PC-3 (cell line): ENCODE measurements around the gene TNS3. TPM values are rescaled to one million over a fixed set of nuclear protein-coding genes. Genes with fewer than 3 reads are reported as not detected.
A peak's percentile ranks its signal among the peaks of the same experiment; 100 is the strongest.

Experiments
- ATAC-seq: fragments of 200-7000 bp; cut with Tn5 transposase; 2 replicates; pipeline ENCODE4 v1.9.1; 2020; ENCODE audit warnings: mild to moderate bottlenecking, moderate library complexity
- BruUV-seq: library from RNA; stranded (reverse); fragments of 400-500 nt; replicated peaks from 2 replicates; lab custom pipeline; 2021; lab: Mats Ljungman, UMichigan
- CTCF ChIA-PET: fragments of 300-600 bp; sonication (Branson Sonifier 250); formaldehyde crosslinking; loops from one replicate; lab custom pipeline; 2022; ENCODE audit warnings: antibody characterized with exemption; lab: Charles Lee
- POLR2A ChIA-PET: fragments of 300-600 bp; sonication (Branson Sonifier 250); formaldehyde crosslinking; loops from one replicate; lab custom pipeline; 2022; ENCODE audit warnings: antibody characterized with exemption; ENCODE audit not compliant: unreplicated experiment; lab: Charles Lee
- DNase-seq: peaks from one replicate; pipeline ENCODE4 v3.0.0-alpha.2; 2015
- H2AFZ ChIP-seq: fragments of 300-600 bp; sonication (generic); 2 replicates; pipeline ENCODE4 v1.6.0; 2016; ENCODE audit warnings: antibody characterized with exemption, low read length
- H3F3A ChIP-seq: fragments of 300-600 bp; sonication (generic); one replicate; pipeline ENCODE4 v1.6.0; 2017; ENCODE audit warnings: antibody characterized with exemption, low read length, control low read depth, mild to moderate bottlenecking; ENCODE audit not compliant: unreplicated experiment
- H3K27ac ChIP-seq: fragments of 300-600 bp; sonication (generic); 2 replicates; pipeline ENCODE4 v1.5.1; 2016; ENCODE audit warnings: mild to moderate bottlenecking, low read length
- H3K27me3 ChIP-seq: fragments of 300-600 bp; sonication (generic); 2 replicates; pipeline ENCODE4 v1.6.1; 2016; ENCODE audit warnings: low read length, mixed read lengths
- H3K36me3 ChIP-seq: fragments of 300-600 bp; sonication (generic); 2 replicates; pipeline ENCODE4 v1.6.1; 2016; ENCODE audit warnings: low read depth, mixed run types, low read length, mixed read lengths
- H3K4me1 ChIP-seq: fragments of 300-600 bp; sonication (generic); 2 replicates; pipeline ENCODE4 v1.5.1; 2016; ENCODE audit warnings: low read length; ENCODE audit not compliant: insufficient read depth
- H3K4me2 ChIP-seq: fragments of 300-600 bp; sonication (generic); 2 replicates; pipeline ENCODE4 v1.6.0; 2016; ENCODE audit warnings: low read length
- H3K4me3 ChIP-seq: fragments of 300-600 bp; sonication (generic); 2 replicates; pipeline ENCODE4 v1.5.1; 2016; ENCODE audit warnings: mild to moderate bottlenecking, low read length, mixed read lengths
- H3K79me2 ChIP-seq: fragments of 300-600 bp; sonication (generic); 2 replicates; pipeline ENCODE4 v1.6.1; 2017; ENCODE audit warnings: low read length, mixed read lengths
- H3K9ac ChIP-seq: fragments of 300-600 bp; sonication (generic); 2 replicates; pipeline ENCODE4 v1.6.0; 2016; ENCODE audit warnings: mild to moderate bottlenecking, low read length
- H3K9me2 ChIP-seq: fragments of 300-600 bp; sonication (generic); replicated peaks from 2 replicates; pipeline ENCODE4 v1.6.1; 2016; ENCODE audit warnings: mixed run types, low read length, mixed read lengths
- H3K9me3 ChIP-seq: fragments of 300-600 bp; sonication (generic); 2 replicates; pipeline ENCODE4 v1.6.1; 2016; ENCODE audit warnings: low read length, mixed read lengths
- H4K20me1 ChIP-seq: fragments of 300-600 bp; sonication (generic); 2 replicates; pipeline ENCODE4 v1.6.1; 2016; ENCODE audit warnings: low read length, mixed read lengths
- CTCF ChIP-seq: fragments of 300-600 bp; sonication (generic); conservative IDR thresholded peaks from 2 replicates; pipeline ENCODE4 v1.5.1; 2017; ENCODE audit warnings: antibody characterized with exemption, low read depth, mild to moderate bottlenecking, low read length
- EZH2 ChIP-seq: fragments of 300-600 bp; sonication (generic); IDR thresholded peaks from one replicate; pipeline ENCODE4 v1.6.1; 2017; ENCODE audit warnings: antibody characterized with exemption, mild to moderate bottlenecking, low read length; ENCODE audit not compliant: unreplicated experiment
- EZH2phosphoT487 ChIP-seq: fragments of 300-600 bp; sonication (generic); IDR thresholded peaks from 2 replicates; pipeline ENCODE4 v1.6.1; 2018; ENCODE audit warnings: mild to moderate bottlenecking, antibody characterized with exemption, low read length, borderline replicate concordance
- intact Hi-C: fragments of 100-400 bp; cut with micrococcal nuclease; formaldehyde crosslinking; loops from 2 replicates; pipeline ENCODE4 v1.9.0; 2023
- total RNA-seq: library from RNA; depleted of rRNA; stranded (reverse); fragments of >200 nt; gene quantifications from 2 replicates; pipeline ENCODE4 v1.2.3, GENCODE V29; 2014

The TNS3 gene
- total RNA-seq, 1 experiment from 2014 or later: 72.3 TPM

- ChIA-PET CTCF (interaction anchor here (0.6 to 0.7 kb wide), 3 partner anchors 46 to 216 kb away, joined by 3 to 8 read pairs (median 3); no protein-coding TSS in a partner anchor), POLR2A (no interaction called here)
- H4K20me1 ChIP-seq: peaks cover 5% of the 10 kb centered on the region; the same call in 1 of the 2 replicates
- no peaks in the 10 kb centered on the region for H3K9me2 ChIP-seq
- no peak overlapping the region for H2AFZ ChIP-seq
- peak overlapping the region; percentile 80 for H3K27ac ChIP-seq
- TF ChIP-seq CTCF (no peak), EZH2 (no peak), EZH2phosphoT487 (no peak)
- DNase-seq (peak; percentile 83), ATAC-seq (peak; percentile 88)
- peaks cover 91% of the 10 kb centered on the region for H3K79me2 ChIP-seq
- peaks cover 38% of the 10 kb centered on the region for H3K4me1 ChIP-seq
- H3K27me3 ChIP-seq: no peaks in the 10 kb centered on the region
- H3K9ac ChIP-seq: peak overlapping the region; percentile 37
- H3K4me3 ChIP-seq: peak overlapping the region; percentile 6; the same call in 1 of the 2 replicates
- BruUV-seq: no TSS peak
- no peaks in the 10 kb centered on the region for H3K9me3 ChIP-seq
- H3K4me2 ChIP-seq: peak overlapping the region; percentile 58
- intact Hi-C loops: loop anchor here (1.0 to 5.0 kb wide), 3 partner anchors 52 to 215 kb away; no protein-coding TSS in a partner anchor
- peaks cover 5% of the 10 kb centered on the region for H3F3A ChIP-seq
- peaks cover 3% of the 10 kb centered on the region; the same call in 1 of the 2 replicates for H3K36me3 ChIP-seq
Measured at GRCh38 chr7:47482013-47482875, 99.7 kb downstream of the TNS3 start.

GRCh38 chr7:47481541-47482012 is 100.3 kb downstream of the TNS3 start:
- H4K20me1 ChIP-seq: peaks cover 5% of the 10 kb centered on the region; the same call in 1 of the 2 replicates
- intact Hi-C loops: loop anchor here (1.0 to 5.0 kb wide), 3 partner anchors 53 to 214 kb away; no protein-coding TSS in a partner anchor
- peak overlapping the region; percentile 80 for H3K27ac ChIP-seq
- H3K4me2 ChIP-seq: peak overlapping the region; percentile 58
- H2AFZ ChIP-seq: no peak overlapping the region
- peaks cover 3% of the 10 kb centered on the region; the same call in 1 of the 2 replicates for H3K36me3 ChIP-seq
- peaks cover 39% of the 10 kb centered on the region for H3K4me1 ChIP-seq
- TF ChIP-seq EZH2 (no peak), CTCF (no peak), EZH2phosphoT487 (no peak)
- peak overlapping the region; percentile 37 for H3K9ac ChIP-seq
- ChIA-PET CTCF (no interaction called here), POLR2A (no interaction called here)
- ATAC-seq: no peak
- peak overlapping the region; percentile 6; the same call in 1 of the 2 replicates for H3K4me3 ChIP-seq
- peaks cover 92% of the 10 kb centered on the region for H3K79me2 ChIP-seq
- H3K9me3 ChIP-seq: no peaks in the 10 kb centered on the region
- H3F3A ChIP-seq: peaks cover 5% of the 10 kb centered on the region
- H3K27me3 ChIP-seq: no peaks in the 10 kb centered on the region
- no peak for DNase-seq
- BruUV-seq: no TSS peak
- H3K9me2 ChIP-seq: no peaks in the 10 kb centered on the region
